Measurements from ENCODE around the gene WDFY2.

Gene WDFY2

GRCh38 chr13:51770681-51771417 is 186.6 kb downstream of the WDFY2 start:
- H3K4me1 ChIP-seq (ENCODE audit: control insufficient read depth in 1 of 2, insufficient read depth in 2 of 2, low read length in 2 of 2) = no peaks in the 10 kb centered on the region
- no peak overlapping the region for H2AK5ac ChIP-seq (ENCODE audit: low read length)
- no peaks in the 10 kb centered on the region for H3K9me3 ChIP-seq (ENCODE audit: insufficient read depth, low read depth, low read length)
- no peak overlapping the region for H4K91ac ChIP-seq (ENCODE audit: low read depth, low read length)
- H2BK12ac ChIP-seq (ENCODE audit: low read length) = no peak overlapping the region
- no peak overlapping the region for H4K8ac ChIP-seq (ENCODE audit: low read depth, low read length)
- H3K4ac ChIP-seq (ENCODE audit: low read depth, low read length) = no peak overlapping the region
- H3K79me1 ChIP-seq (ENCODE audit: low read length) = no peaks in the 10 kb centered on the region
- no CpG with 5 or more reads among the region's 11 CpGs for WGBS (ENCODE audit: extremely low coverage, insufficient coverage, insufficient read length)
- H3K4me3 ChIP-seq (ENCODE audit: low read depth, low read length) = no peak overlapping the region
- no peak overlapping the region for H3K23ac ChIP-seq (ENCODE audit: low read length)
- peaks cover 9 to 12% of the 10 kb centered on the region in 2 experiments for H3K36me3 ChIP-seq (ENCODE audit: control insufficient read depth in 1 of 2, insufficient read depth in 2 of 2, low read length in 2 of 2)
- H2AFZ ChIP-seq (ENCODE audit: insufficient read depth, low read length, poor library complexity) = no peak overlapping the region
- H3K18ac ChIP-seq (ENCODE audit: low read length) = no peak overlapping the region
- DNase-seq = no peak
- no peak overlapping the region for H2BK120ac ChIP-seq (ENCODE audit: insufficient read depth, low read length, poor library complexity)
- no peak overlapping the region for H3K14ac ChIP-seq (ENCODE audit: low read length)
- H2BK5ac ChIP-seq (ENCODE audit: low read depth, low read length, poor library complexity) = no peak overlapping the region
- H3K79me2 ChIP-seq (ENCODE audit: control insufficient read depth, insufficient read depth, low read length, poor library complexity) = no peaks in the 10 kb centered on the region
- no peak overlapping the region for H3K4me2 ChIP-seq (ENCODE audit: low read length)
- no peaks in the 10 kb centered on the region for H3K27me3 ChIP-seq (ENCODE audit: insufficient read depth, low read length)
- H4K12ac ChIP-seq (ENCODE audit: low read depth, low read length) = no peak overlapping the region
- H3K27ac ChIP-seq (ENCODE audit: low read depth, low read length) = no peak overlapping the region
- H3K9ac ChIP-seq (ENCODE audit: low read length) = no peak overlapping the region

- Histone ChIP-seq H4K8ac (ENCODE audit: low read depth, low read length) (no peak overlapping the region), H3K9ac (ENCODE audit: low read length) (no peak overlapping the region), H2AK5ac (ENCODE audit: low read length) (no peak overlapping the region), H2BK12ac (ENCODE audit: low read length) (no peak overlapping the region), H3K14ac (ENCODE audit: low read length) (no peak overlapping the region), H4K91ac (ENCODE audit: low read depth, low read length) (no peak overlapping the region), H3K4me3 (ENCODE audit: low read depth, low read length) (no peak overlapping the region), H3K23ac (ENCODE audit: low read length) (no peak overlapping the region), H3K79me1 (ENCODE audit: low read length) (no peaks in the 10 kb centered on the region), H3K36me3 (ENCODE audit: control insufficient read depth in 1 of 2, insufficient read depth in 2 of 2, low read length in 2 of 2) (peaks cover 7 to 9% of the 10 kb centered on the region in 2 experiments), H3K18ac (ENCODE audit: low read length) (no peak overlapping the region), H3K9me3 (ENCODE audit: insufficient read depth, low read depth, low read length) (no peaks in the 10 kb centered on the region), H3K4ac (ENCODE audit: low read depth, low read length) (no peak overlapping the region), H3K79me2 (ENCODE audit: control insufficient read depth, insufficient read depth, low read length, poor library complexity) (no peaks in the 10 kb centered on the region), H3K27ac (ENCODE audit: low read depth, low read length) (no peak overlapping the region), H3K4me1 (ENCODE audit: control insufficient read depth in 1 of 2, insufficient read depth in 2 of 2, low read length in 2 of 2) (no peaks in the 10 kb centered on the region), H3K27me3 (ENCODE audit: insufficient read depth, low read length) (no peaks in the 10 kb centered on the region), H4K12ac (ENCODE audit: low read depth, low read length) (no peak overlapping the region), H2AFZ (ENCODE audit: insufficient read depth, low read length, poor library complexity) (no peak overlapping the region), H2BK120ac (ENCODE audit: insufficient read depth, low read length, poor library complexity) (no peak overlapping the region), H3K4me2 (ENCODE audit: low read length) (no peak overlapping the region), H2BK5ac (ENCODE audit: low read depth, low read length, poor library complexity) (no peak overlapping the region)
- no peak for DNase-seq
- no CpG with 5 or more reads among the region's 17 CpGs for WGBS (ENCODE audit: extremely low coverage, insufficient coverage, insufficient read length)
Measured at GRCh38 chr13:51771418-51772104, 187.3 kb downstream of the WDFY2 start.

- Histone ChIP-seq H3K36me3 (ENCODE audit: control insufficient read depth in 1 of 2, insufficient read depth in 2 of 2, low read length in 2 of 2) (peaks cover 2 to 4% of the 10 kb centered on the region in 2 experiments), H4K8ac (ENCODE audit: low read depth, low read length) (no peak overlapping the region), H2AFZ (ENCODE audit: insufficient read depth, low read length, poor library complexity) (no peak overlapping the region), H3K4ac (ENCODE audit: low read depth, low read length) (no peak overlapping the region), H3K9ac (ENCODE audit: low read length) (no peak overlapping the region), H3K27ac (ENCODE audit: low read depth, low read length) (no peak overlapping the region), H3K79me2 (ENCODE audit: control insufficient read depth, insufficient read depth, low read length, poor library complexity) (no peaks in the 10 kb centered on the region), H3K23ac (ENCODE audit: low read length) (no peak overlapping the region), H3K14ac (ENCODE audit: low read length) (no peak overlapping the region), H2AK5ac (ENCODE audit: low read length) (no peak overlapping the region), H3K79me1 (ENCODE audit: low read length) (no peaks in the 10 kb centered on the region), H4K91ac (ENCODE audit: low read depth, low read length) (no peak overlapping the region), H3K4me2 (ENCODE audit: low read length) (no peak overlapping the region), H3K27me3 (ENCODE audit: insufficient read depth, low read length) (no peaks in the 10 kb centered on the region), H3K9me3 (ENCODE audit: insufficient read depth, low read depth, low read length) (no peaks in the 10 kb centered on the region), H3K4me3 (ENCODE audit: low read depth, low read length) (no peak overlapping the region), H3K4me1 (ENCODE audit: control insufficient read depth in 1 of 2, insufficient read depth in 2 of 2, low read length in 2 of 2) (no peaks in the 10 kb centered on the region), H2BK5ac (ENCODE audit: low read depth, low read length, poor library complexity) (no peak overlapping the region), H3K18ac (ENCODE audit: low read length) (no peak overlapping the region), H2BK12ac (ENCODE audit: low read length) (no peak overlapping the region), H2BK120ac (ENCODE audit: insufficient read depth, low read length, poor library complexity) (no peak overlapping the region), H4K12ac (ENCODE audit: low read depth, low read length) (no peak overlapping the region)
- no CpG with 5 or more reads among the region's 9 CpGs for WGBS (ENCODE audit: extremely low coverage, insufficient coverage, insufficient read length)
- no peak for DNase-seq
Measured at GRCh38 chr13:51772105-51772455, 187.8 kb downstream of the WDFY2 start.

GRCh38 chr13:51772781-51773180 is 188.5 kb downstream of the WDFY2 start:
- no peak overlapping the region for H3K23ac ChIP-seq (ENCODE audit: low read length)
- H3K18ac ChIP-seq (ENCODE audit: low read length) = no peak overlapping the region
- no peak overlapping the region for H3K27ac ChIP-seq (ENCODE audit: low read depth, low read length)
- no peaks in the 10 kb centered on the region for H3K79me2 ChIP-seq (ENCODE audit: control insufficient read depth, insufficient read depth, low read length, poor library complexity)
- no CpG with 5 or more reads among the region's 6 CpGs for WGBS (ENCODE audit: extremely low coverage, insufficient coverage, insufficient read length)
- no peak overlapping the region for H3K9ac ChIP-seq (ENCODE audit: low read length)
- H3K27me3 ChIP-seq (ENCODE audit: insufficient read depth, low read length) = no peaks in the 10 kb centered on the region
- peaks cover 0 to 2% of the 10 kb centered on the region in 2 experiments for H3K36me3 ChIP-seq (ENCODE audit: control insufficient read depth in 1 of 2, insufficient read depth in 2 of 2, low read length in 2 of 2)
- H3K79me1 ChIP-seq (ENCODE audit: low read length) = no peaks in the 10 kb centered on the region
- no peak overlapping the region for H4K91ac ChIP-seq (ENCODE audit: low read depth, low read length)
- H4K8ac ChIP-seq (ENCODE audit: low read depth, low read length) = no peak overlapping the region
- H2AFZ ChIP-seq (ENCODE audit: insufficient read depth, low read length, poor library complexity) = no peak overlapping the region
- no peak for DNase-seq
- H3K4me2 ChIP-seq (ENCODE audit: low read length) = no peak overlapping the region
- no peak overlapping the region for H4K12ac ChIP-seq (ENCODE audit: low read depth, low read length)
- H3K9me3 ChIP-seq (ENCODE audit: insufficient read depth, low read depth, low read length) = no peaks in the 10 kb centered on the region
- H3K4me1 ChIP-seq (ENCODE audit: control insufficient read depth in 1 of 2, insufficient read depth in 2 of 2, low read length in 2 of 2) = no peaks in the 10 kb centered on the region
- no peak overlapping the region for H2AK5ac ChIP-seq (ENCODE audit: low read length)
- no peak overlapping the region for H3K4ac ChIP-seq (ENCODE audit: low read depth, low read length)
- no peak overlapping the region for H3K14ac ChIP-seq (ENCODE audit: low read length)
- no peak overlapping the region for H2BK120ac ChIP-seq (ENCODE audit: insufficient read depth, low read length, poor library complexity)
- H3K4me3 ChIP-seq (ENCODE audit: low read depth, low read length) = no peak overlapping the region
- no peak overlapping the region for H2BK12ac ChIP-seq (ENCODE audit: low read length)
- H2BK5ac ChIP-seq (ENCODE audit: low read depth, low read length, poor library complexity) = no peak overlapping the region

All from trophoblast cell (in vitro differentiated cells and primary cell).